OCI-LY1 (cell line): ENCODE data around the gene TLR8.

ENCODE experiments used
- CTCF ChIP-seq: fragments of 200-600 bp; sonication (generic), shearing (Covaris generic); IDR thresholded peaks from 2 replicates; pipeline ENCODE4 v1.5.1; 2017; ENCODE audit warnings: mild to moderate bottlenecking, antibody characterized with exemption, low read length, moderate library complexity, mixed read lengths
- EZH2 ChIP-seq: fragments of 200-600 bp; sonication (generic), shearing (Covaris generic); IDR thresholded peaks from 2 replicates; pipeline ENCODE4 v1.8.0; 2017; ENCODE audit warnings: borderline replicate concordance, mixed run types, mild to moderate bottlenecking, antibody characterized with exemption, low read length, moderate library complexity, mixed read lengths

GRCh38 chrX:12930150-12930549 is 23.7 kb downstream of the TLR8 start:
- TF ChIP-seq CTCF (no peak), EZH2 (no peak)
